Parathyroid adenoma (tissue), 2 donors: ENCODE results near the gene TBL1XR1.

Source experiments
- H2AFZ ChIP-seq: fragments of 300-600 bp; sonication (generic); one replicate; pipeline ENCODE4 v1.7.0; 2017; ENCODE audit warnings: antibody characterized with exemption, mild to moderate bottlenecking
- H3K27ac ChIP-seq: fragments of 300-600 bp; sonication (generic); one replicate; pipeline ENCODE4 v1.7.0; 2017
- H3K27me3 ChIP-seq: fragments of 300-600 bp; sonication (generic); one replicate; pipeline ENCODE4 v1.7.0; 2017; ENCODE audit warnings: low read length; ENCODE audit not compliant: control insufficient read depth, insufficient read depth
- H3K36me3 ChIP-seq: fragments of 300-600 bp; sonication (generic); one replicate; pipeline ENCODE4 v1.7.0; 2017; ENCODE audit warnings: low read length; ENCODE audit not compliant: control insufficient read depth, insufficient read depth
- H3K4me1 ChIP-seq: fragments of 300-600 bp; sonication (generic); one replicate; pipeline ENCODE4 v1.7.0; 2017; ENCODE audit warnings: control low read depth
- H3K4me2 ChIP-seq: fragments of 300-600 bp; sonication (generic); one replicate; pipeline ENCODE4 v1.7.0; 2017; ENCODE audit warnings: low read length
- H3K4me3 ChIP-seq: fragments of 300-600 bp; sonication (generic); one replicate; pipeline ENCODE4 v1.7.0; 2017; ENCODE audit warnings: low read depth, low read length
- H3K79me2 ChIP-seq: fragments of 300-600 bp; sonication (generic); one replicate; pipeline ENCODE4 v1.7.0; 2017; ENCODE audit warnings: control low read depth
- H3K9ac ChIP-seq: fragments of 300-600 bp; sonication (generic); one replicate; pipeline ENCODE4 v1.7.0; 2017; ENCODE audit warnings: mild to moderate bottlenecking
- H3K9me3 ChIP-seq: fragments of 300-600 bp; sonication (generic); one replicate; pipeline ENCODE4 v1.7.0; 2017; ENCODE audit warnings: low read length; ENCODE audit not compliant: control insufficient read depth
- CTCF ChIP-seq: fragments of 300-600 bp; sonication (generic); IDR thresholded peaks from one replicate; pipeline ENCODE4 v1.7.0; 2017; ENCODE audit warnings: antibody characterized with exemption, mild to moderate bottlenecking
- donor health status: primary hyperparathyroidism.

TBL1XR1 gene

DNA sequence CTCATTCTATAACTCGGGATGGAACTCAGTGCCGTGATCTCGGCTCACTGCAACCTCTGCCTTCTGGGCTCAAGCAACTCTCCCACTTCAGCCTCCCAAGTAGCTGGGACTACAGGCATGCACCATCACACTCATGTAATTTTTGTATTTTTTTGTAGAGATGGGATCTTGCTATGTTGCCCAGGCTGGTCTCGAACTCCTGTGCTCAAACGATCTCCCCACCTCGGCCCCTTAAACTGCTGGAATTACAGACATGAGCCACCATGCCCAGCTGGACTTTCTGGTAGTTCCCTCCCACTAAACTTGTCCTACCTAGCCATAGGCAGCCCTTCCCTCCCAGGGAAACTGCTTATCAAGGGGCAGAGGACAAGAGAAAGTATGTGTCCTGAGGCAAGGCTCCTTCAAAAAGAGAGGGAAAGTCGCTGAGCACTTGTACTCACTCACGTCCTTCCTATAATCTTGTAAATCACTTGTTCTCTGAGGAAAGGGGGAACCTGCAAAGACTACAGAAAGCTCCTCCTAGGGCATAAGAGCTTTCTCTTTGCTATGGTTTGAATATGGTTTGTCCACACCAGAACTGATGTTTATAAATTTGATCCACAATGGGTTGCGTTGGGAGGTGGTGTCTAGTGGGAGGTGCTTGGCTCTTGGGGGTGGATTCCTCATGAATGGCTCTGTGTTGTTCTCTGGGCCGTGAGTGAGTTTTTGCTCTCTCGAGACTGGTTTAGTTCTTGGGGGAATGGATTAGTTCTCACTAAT is 13.6 kb upstream of the TBL1XR1 start:
- Histone ChIP-seq H3K9me3 (no peaks in the 10 kb centered on the region), H3K36me3 (no peaks in the 10 kb centered on the region), H3K4me1 (peaks cover 4% of the 10 kb centered on the region), H3K4me2 (no peak overlapping the region), H3K27me3 (no peaks in the 10 kb centered on the region), H3K27ac (no peak overlapping the region), H3K4me3 (no peak overlapping the region), H3K79me2 (no peaks in the 10 kb centered on the region), H3K9ac (no peak overlapping the region), H2AFZ (no peak overlapping the region)
- TF ChIP-seq CTCF, result no peak

DNA sequence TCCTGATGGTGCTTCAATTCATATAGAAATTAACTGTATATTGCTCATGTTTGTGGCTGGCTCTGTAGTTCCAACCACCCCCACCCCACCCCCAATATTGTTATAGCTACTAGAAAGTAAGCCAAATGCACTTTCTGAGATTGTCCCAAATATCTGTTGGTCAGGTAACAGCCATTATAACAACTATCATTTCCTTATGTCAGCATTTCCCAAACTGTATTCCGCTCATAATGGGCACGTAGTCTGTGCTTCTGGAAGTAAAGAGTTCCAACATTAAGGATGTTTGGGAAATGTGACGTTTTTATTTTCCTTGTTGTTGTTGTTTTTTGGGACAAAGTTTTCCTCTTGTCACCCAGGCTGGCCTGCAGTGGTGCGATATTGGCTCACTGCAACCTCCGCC is 12.2 kb upstream of the TBL1XR1 start:
- no peak overlapping the region for H3K27ac ChIP-seq
- H3K79me2 ChIP-seq, result no peaks in the 10 kb centered on the region
- TF ChIP-seq CTCF, result no peak
- H3K9me3 ChIP-seq, result no peaks in the 10 kb centered on the region
- H3K27me3 ChIP-seq, result no peaks in the 10 kb centered on the region
- H3K36me3 ChIP-seq, result no peaks in the 10 kb centered on the region
- no peak overlapping the region for H3K4me2 ChIP-seq
- no peak overlapping the region for H3K4me3 ChIP-seq
- H2AFZ ChIP-seq, result no peak overlapping the region
- no peak overlapping the region for H3K9ac ChIP-seq
- H3K4me1 ChIP-seq, result peaks cover 4% of the 10 kb centered on the region

DNA sequence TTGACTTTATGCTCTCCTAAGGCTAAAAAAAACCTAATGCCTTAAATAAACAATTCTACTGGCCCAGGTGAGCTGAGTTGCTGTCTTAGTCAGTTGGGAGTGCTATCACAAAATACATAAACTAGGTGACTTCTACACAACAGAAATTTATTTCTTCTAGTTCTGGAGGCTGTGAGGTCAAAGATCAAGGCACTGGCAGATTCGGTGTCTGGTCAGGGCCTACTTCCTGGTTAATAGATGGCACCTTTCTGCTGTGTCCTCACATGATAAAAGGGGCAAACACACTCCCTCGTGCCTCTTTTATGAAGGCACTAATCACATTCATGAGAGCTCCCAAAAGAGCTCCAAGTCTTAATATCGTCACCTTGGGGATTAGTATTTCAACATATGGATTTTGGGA is 11.5 kb upstream of the TBL1XR1 start:
- H3K9ac ChIP-seq, result no peak overlapping the region
- no peaks in the 10 kb centered on the region for H3K36me3 ChIP-seq
- peaks cover 2% of the 10 kb centered on the region for H3K4me1 ChIP-seq
- H3K27ac ChIP-seq, result no peak overlapping the region
- H3K79me2 ChIP-seq, result no peaks in the 10 kb centered on the region
- H3K27me3 ChIP-seq, result no peaks in the 10 kb centered on the region
- TF ChIP-seq CTCF, result no peak
- H3K4me3 ChIP-seq, result no peak overlapping the region
- no peak overlapping the region for H3K4me2 ChIP-seq
- no peak overlapping the region for H2AFZ ChIP-seq
- no peaks in the 10 kb centered on the region for H3K9me3 ChIP-seq

GRCh38 chr3:177208223-177208622 is 10.9 kb upstream of the TBL1XR1 start:
- Histone ChIP-seq H3K36me3 (no peaks in the 10 kb centered on the region), H3K4me1 (no peaks in the 10 kb centered on the region), H3K4me2 (no peak overlapping the region), H3K79me2 (no peaks in the 10 kb centered on the region), H3K27ac (no peak overlapping the region), H3K27me3 (no peaks in the 10 kb centered on the region), H3K4me3 (no peak overlapping the region), H2AFZ (no peak overlapping the region), H3K9me3 (no peaks in the 10 kb centered on the region), H3K9ac (no peak overlapping the region)
- no peak for TF ChIP-seq CTCF

- H3K27ac ChIP-seq, result no peak overlapping the region
- no peak for TF ChIP-seq CTCF
- H3K9me3 ChIP-seq, result no peaks in the 10 kb centered on the region
- no peaks in the 10 kb centered on the region for H3K27me3 ChIP-seq
- H3K9ac ChIP-seq, result no peak overlapping the region
- H3K79me2 ChIP-seq, result no peaks in the 10 kb centered on the region
- H3K4me3 ChIP-seq, result no peak overlapping the region
- no peak overlapping the region for H2AFZ ChIP-seq
- no peaks in the 10 kb centered on the region for H3K36me3 ChIP-seq
- no peaks in the 10 kb centered on the region for H3K4me1 ChIP-seq
- H3K4me2 ChIP-seq, result no peak overlapping the region
These were observed 9.7 kb upstream of the TBL1XR1 start for GRCh38 chr3:177206936-177207335.
